ENCODE measurements around the gene PREX1.

DNA sequence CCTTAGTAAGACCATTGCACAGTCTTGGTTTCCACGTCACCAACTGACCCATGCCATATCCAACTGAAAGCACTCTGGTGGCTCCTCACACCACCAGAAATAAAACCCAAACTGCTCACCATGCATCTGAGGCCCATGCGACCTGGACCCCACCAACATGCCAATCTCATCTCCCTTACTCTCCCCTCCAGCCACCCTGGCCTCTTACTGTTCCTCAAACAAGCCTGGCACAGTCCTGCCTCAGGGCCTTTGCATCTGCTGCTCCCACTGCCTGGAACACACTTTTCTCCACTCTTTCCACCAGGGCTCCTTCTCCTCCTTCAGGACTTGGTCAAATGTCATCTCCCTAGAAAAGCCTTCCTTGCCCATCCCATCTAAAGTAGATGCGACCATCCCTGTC is 8.7 kb downstream of the PREX1 start:
- TF ChIP-seq, protein P1, sequence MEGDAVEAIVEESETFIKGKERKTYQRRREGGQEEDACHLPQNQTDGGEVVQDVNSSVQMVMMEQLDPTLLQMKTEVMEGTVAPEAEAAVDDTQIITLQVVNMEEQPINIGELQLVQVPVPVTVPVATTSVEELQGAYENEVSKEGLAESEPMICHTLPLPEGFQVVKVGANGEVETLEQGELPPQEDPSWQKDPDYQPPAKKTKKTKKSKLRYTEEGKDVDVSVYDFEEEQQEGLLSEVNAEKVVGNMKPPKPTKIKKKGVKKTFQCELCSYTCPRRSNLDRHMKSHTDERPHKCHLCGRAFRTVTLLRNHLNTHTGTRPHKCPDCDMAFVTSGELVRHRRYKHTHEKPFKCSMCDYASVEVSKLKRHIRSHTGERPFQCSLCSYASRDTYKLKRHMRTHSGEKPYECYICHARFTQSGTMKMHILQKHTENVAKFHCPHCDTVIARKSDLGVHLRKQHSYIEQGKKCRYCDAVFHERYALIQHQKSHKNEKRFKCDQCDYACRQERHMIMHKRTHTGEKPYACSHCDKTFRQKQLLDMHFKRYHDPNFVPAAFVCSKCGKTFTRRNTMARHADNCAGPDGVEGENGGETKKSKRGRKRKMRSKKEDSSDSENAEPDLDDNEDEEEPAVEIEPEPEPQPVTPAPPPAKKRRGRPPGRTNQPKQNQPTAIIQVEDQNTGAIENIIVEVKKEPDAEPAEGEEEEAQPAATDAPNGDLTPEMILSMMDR (IDR thresholded peaks at IDR 0.05), result no peak
- TF ChIP-seq POLR2A (IDR thresholded peaks at IDR 0.05), result no peak

Measured in adrenal gland (tissue), 5 donors.